ENCODE results near the gene CD93.

GRCh38 chr20:23061734-23062561 is 24.2 kb downstream of the CD93 start:
- peak; percentile 11 to 39 (median 22) for TF ChIP-seq CTCF (IDR thresholded peaks at IDR 0.05)
- TF ChIP-seq POLR2A (IDR thresholded peaks at IDR 0.05) = no peak
